GM10847 (cell line): ENCODE measurements around the gene ROR2.

Experiments used
- POLR2A ChIP-seq: IDR thresholded peaks from 2 replicates; pipeline ENCODE4 v1.6.1; 2011; ENCODE audit not compliant: insufficient read length; ENCODE audit errors: extremely low read depth

ROR2 gene

GRCh38 chr9:91899594-91899993 is 50.4 kb downstream of the ROR2 start:
- TF ChIP-seq POLR2A = no peak

- TF ChIP-seq POLR2A = no peak
Observed at GRCh38 chr9:91899219-91899563, 50.8 kb downstream of the ROR2 start.

- no peak for TF ChIP-seq POLR2A
Observed at GRCh38 chr9:91898451-91899218, 51.4 kb downstream of the ROR2 start.

GRCh38 chr9:91897201-91897600 is 52.8 kb downstream of the ROR2 start:
- no peak for TF ChIP-seq POLR2A

- no peak for TF ChIP-seq POLR2A
Observed at GRCh38 chr9:91896513-91897121, 53.4 kb downstream of the ROR2 start.

- no peak for TF ChIP-seq POLR2A
Observed at GRCh38 chr9:91896097-91896496, 53.9 kb downstream of the ROR2 start.

- no peak for TF ChIP-seq POLR2A
Observed at GRCh38 chr9:91894536-91894935, 55.5 kb downstream of the ROR2 start.

GRCh38 chr9:91894023-91894422 is 56.0 kb downstream of the ROR2 start:
- no peak for TF ChIP-seq POLR2A

- no peak for TF ChIP-seq POLR2A
Observed at GRCh38 chr9:91891915-91892314, 58.1 kb downstream of the ROR2 start.

- no peak for TF ChIP-seq POLR2A
Observed at GRCh38 chr9:91890662-91891061, 59.4 kb downstream of the ROR2 start.

GRCh38 chr9:91889161-91889911 is 60.7 kb downstream of the ROR2 start:
- no peak for TF ChIP-seq POLR2A

- TF ChIP-seq POLR2A = no peak
Observed at GRCh38 chr9:91886414-91887076, 63.5 kb downstream of the ROR2 start.

GRCh38 chr9:91885746-91886413 is 64.1 kb downstream of the ROR2 start:
- no peak for TF ChIP-seq POLR2A

- no peak for TF ChIP-seq POLR2A
Observed at GRCh38 chr9:91884696-91885687, 65.0 kb downstream of the ROR2 start.

GRCh38 chr9:91884153-91884552 is 65.9 kb downstream of the ROR2 start:
- no peak for TF ChIP-seq POLR2A
